T47D (cell line): Measurements from ENCODE around the gene GSK3B.
"Not testable (repeated sequence)": the region's sequence is repeated elsewhere in the genome, so short reads cannot be mapped to it uniquely, and the experiment has no call there.

Source experiments
- DNase-seq, 2 experiments: peaks; one replicate each; pipeline versions ENCODE4 v3.0.0 to v3.0.0-alpha.2; 2011 to 2012; ENCODE audit warnings: low read depth in 1 of 2, low spot score in 1 of 2
- JUND ChIP-seq: IDR thresholded peaks from 2 replicates; pipeline ENCODE4 v1.6.1; 2012; ENCODE audit warnings: low read depth
- in situ Hi-C: cut with HindIII; loops from 2 replicates; pipeline ENCODE4 v1.10.0; 2016; ENCODE audit warnings: low sequenced_read_pairs, low pct_unique_long_range_greater_than_20kb

The GSK3B gene

GRCh38 chr3:119998166-119998565 is 96.1 kb downstream of the GSK3B start:
- no peak for TF ChIP-seq JUND
- in situ Hi-C loops = no loop called here
- no peak for DNase-seq

GRCh38 chr3:119990888-119991287 is 103.4 kb downstream of the GSK3B start:
- DNase-seq = no peak
- in situ Hi-C loops = no loop called here
- no peak for TF ChIP-seq JUND

- TF ChIP-seq JUND = no peak
- in situ Hi-C loops = no loop called here
- DNase-seq = no peak
Observed at GRCh38 chr3:119989981-119990655, 104.1 kb downstream of the GSK3B start.

GRCh38 chr3:119986812-119987211 is 107.4 kb downstream of the GSK3B start:
- DNase-seq, in situ Hi-C loops: not testable (repeated sequence)

GRCh38 chr3:119981386-119981785 is 112.9 kb downstream of the GSK3B start:
- DNase-seq = no peak
- in situ Hi-C loops = no loop called here
- TF ChIP-seq JUND = no peak

- TF ChIP-seq JUND = no peak
- no peak for DNase-seq
- in situ Hi-C loops = no loop called here
Observed at GRCh38 chr3:119978554-119979208, 115.6 kb downstream of the GSK3B start.

GRCh38 chr3:119977353-119977752 is 116.9 kb downstream of the GSK3B start:
- no peak for DNase-seq
- TF ChIP-seq JUND = no peak
- in situ Hi-C loops = no loop called here

- TF ChIP-seq JUND = no peak
- DNase-seq = no peak
Observed at GRCh38 chr3:119976214-119976613, 118.0 kb downstream of the GSK3B start.

GRCh38 chr3:119974656-119975055 is 119.6 kb downstream of the GSK3B start:
- no peak for TF ChIP-seq JUND
- no peak for DNase-seq
- in situ Hi-C loops = no loop called here

More at GRCh38 chr3:119976214-119976613, 118.0 kb downstream of the GSK3B start:
- in situ Hi-C loops = no loop called here

- TF ChIP-seq JUND = no peak
- in situ Hi-C loops = no loop called here
- peak in 1 of 2 experiments; percentile 36 for DNase-seq
Observed at GRCh38 chr3:119973018-119973646, 121.1 kb downstream of the GSK3B start.

- DNase-seq = no peak
- in situ Hi-C loops = no loop called here
- TF ChIP-seq JUND = no peak
Observed at GRCh38 chr3:119969759-119970158, 124.5 kb downstream of the GSK3B start.

- in situ Hi-C loops = no loop called here
- no peak for DNase-seq
- no peak for TF ChIP-seq JUND
Observed at GRCh38 chr3:119967353-119968006, 126.8 kb downstream of the GSK3B start.

GRCh38 chr3:119965692-119966091 is 128.6 kb downstream of the GSK3B start:
- DNase-seq = no peak
- in situ Hi-C loops = no loop called here
- no peak for TF ChIP-seq JUND
